ENCODE data around the gene TSHZ3.

DNA sequence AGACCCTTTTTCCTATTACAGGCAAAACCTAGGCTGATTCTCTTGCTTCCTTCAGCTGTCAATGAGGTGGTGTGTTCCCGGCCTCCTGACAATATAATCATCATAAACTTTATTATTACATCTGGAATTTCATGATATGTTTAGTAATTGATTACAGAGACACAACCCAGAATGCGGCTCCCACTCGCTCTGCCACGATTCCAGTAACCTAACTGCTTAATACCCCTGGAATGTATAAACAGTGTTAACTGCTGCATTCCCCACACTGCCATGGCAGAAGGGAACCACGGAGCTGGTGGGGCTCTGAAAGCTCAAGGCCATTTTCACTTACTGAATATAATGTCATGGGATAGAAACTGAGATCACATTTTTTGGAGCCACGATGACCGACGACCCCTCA, 17.1 kb downstream of the TSHZ3 start:
- TF ChIP-seq POLR2AphosphoS5 (IDR thresholded peaks at IDR 0.05; ENCODE audit: low read depth, low read length), result no peak
- TF ChIP-seq, protein P1, sequence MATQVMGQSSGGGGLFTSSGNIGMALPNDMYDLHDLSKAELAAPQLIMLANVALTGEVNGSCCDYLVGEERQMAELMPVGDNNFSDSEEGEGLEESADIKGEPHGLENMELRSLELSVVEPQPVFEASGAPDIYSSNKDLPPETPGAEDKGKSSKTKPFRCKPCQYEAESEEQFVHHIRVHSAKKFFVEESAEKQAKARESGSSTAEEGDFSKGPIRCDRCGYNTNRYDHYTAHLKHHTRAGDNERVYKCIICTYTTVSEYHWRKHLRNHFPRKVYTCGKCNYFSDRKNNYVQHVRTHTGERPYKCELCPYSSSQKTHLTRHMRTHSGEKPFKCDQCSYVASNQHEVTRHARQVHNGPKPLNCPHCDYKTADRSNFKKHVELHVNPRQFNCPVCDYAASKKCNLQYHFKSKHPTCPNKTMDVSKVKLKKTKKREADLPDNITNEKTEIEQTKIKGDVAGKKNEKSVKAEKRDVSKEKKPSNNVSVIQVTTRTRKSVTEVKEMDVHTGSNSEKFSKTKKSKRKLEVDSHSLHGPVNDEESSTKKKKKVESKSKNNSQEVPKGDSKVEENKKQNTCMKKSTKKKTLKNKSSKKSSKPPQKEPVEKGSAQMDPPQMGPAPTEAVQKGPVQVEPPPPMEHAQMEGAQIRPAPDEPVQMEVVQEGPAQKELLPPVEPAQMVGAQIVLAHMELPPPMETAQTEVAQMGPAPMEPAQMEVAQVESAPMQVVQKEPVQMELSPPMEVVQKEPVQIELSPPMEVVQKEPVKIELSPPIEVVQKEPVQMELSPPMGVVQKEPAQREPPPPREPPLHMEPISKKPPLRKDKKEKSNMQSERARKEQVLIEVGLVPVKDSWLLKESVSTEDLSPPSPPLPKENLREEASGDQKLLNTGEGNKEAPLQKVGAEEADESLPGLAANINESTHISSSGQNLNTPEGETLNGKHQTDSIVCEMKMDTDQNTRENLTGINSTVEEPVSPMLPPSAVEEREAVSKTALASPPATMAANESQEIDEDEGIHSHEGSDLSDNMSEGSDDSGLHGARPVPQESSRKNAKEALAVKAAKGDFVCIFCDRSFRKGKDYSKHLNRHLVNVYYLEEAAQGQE (IDR thresholded peaks at IDR 0.05; ENCODE audit: insufficient read depth in 1 of 2, low read depth in 2 of 2, low read length in 2 of 2), result no peak
- TF ChIP-seq TAF1 (IDR thresholded peaks at IDR 0.05; ENCODE audit: borderline replicate concordance, insufficient read depth, low read length), result no peak

Data from PFSK-1 (cell line).